GM21619 (cell line): ENCODE measurements around the gene FAM90A1.
"Not testable (repeated sequence)": the region's sequence is repeated elsewhere in the genome, so short reads cannot be mapped to it uniquely, and the experiment has no call there.

Source experiments
- ATAC-seq: cut with Tn5 transposase; IDR thresholded peaks from one replicate; pipeline ENCODE4 v1.9.1; 2021; ENCODE audit not compliant: unreplicated experiment

FAM90A1 gene

DNA sequence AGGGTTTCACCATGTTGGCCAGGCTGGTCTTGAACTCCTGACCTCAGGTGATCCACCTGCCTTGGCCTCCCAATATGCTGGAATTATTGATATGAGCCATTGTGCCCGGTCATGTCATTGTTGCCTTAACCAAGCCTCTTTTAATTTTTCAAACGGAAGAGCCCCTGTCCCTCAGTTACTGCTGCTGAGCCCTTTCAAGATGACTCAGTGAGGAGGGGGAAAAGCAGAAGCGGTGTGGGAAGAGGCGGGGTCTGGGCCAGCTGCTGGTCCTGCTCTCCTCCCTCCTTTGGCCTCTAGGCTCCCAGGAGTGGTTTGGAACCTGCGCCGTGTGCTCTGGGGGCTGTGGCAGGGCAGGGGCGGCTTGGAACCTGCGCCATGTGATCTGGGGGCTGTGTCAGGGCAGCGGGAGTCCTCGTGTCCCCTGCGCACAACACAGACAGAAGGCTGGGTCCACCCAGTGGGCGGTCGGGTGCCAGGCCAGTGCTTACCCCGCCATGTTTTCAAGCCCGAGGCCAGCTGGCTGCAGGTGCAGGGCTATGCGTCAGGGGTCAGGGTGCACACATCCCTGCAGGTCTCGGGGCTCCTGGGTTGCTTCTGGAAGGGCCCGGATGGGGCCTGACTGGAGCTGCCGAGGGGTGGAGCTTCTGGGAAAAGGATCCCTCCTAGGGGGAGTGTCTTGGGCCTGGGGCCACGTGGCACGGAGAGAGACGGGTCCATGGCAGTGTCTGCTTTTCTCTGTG, at the start of gene FAM90A1:
Gene FAM90A1 (minus strand): TSS at position 627 of the 740 bp plus-strand sequence. CDS start 2,786 bp downstream, outside the sequence.
- ATAC-seq: not testable (repeated sequence)

DNA sequence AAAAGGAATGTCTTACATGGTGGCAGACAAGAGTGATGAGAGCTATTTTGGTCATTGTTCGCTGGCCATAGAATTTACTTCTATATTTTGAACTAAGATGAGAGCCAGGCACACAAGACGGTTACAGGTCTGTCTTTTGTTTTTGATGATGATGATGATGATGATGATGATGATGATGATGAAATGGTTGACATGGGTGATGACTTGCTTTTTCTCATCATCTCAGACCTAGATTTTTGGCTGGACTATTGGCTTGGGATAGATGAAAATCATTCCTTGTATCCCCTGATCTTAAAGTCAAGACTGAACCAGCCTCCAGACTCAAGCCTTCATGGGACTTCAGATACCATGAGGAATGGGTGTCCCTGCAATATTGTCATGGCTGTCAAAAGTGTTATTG, 49.0 kb upstream of the FAM90A1 start:
- not testable (repeated sequence) for ATAC-seq

GRCh38 chr12:8266706-8267105, 39.3 kb upstream of the FAM90A1 start:
- not testable (repeated sequence) for ATAC-seq

GRCh38 chr12:8264236-8264635, 36.8 kb upstream of the FAM90A1 start:
- not testable (repeated sequence) for ATAC-seq

DNA sequence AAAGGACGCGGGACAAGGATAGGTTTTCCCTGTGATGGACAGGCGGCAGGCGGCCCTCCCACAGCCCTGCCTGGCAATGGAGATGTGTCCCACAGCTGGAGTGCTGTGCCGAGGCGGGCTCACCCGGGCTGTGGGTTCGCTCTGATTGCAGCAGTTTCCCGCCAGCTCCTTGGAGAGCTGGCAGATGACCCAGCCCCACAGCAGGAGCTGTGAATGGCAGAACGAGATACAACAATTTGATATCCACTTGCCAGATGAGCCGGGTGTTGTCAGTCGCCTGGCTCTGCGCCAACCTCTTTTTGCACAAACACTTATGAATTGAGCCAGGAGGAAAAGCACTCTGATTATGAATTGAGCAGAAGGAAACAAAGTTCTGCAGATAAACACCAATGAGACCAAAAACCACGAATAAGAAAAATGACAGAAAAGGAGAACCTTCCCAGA, 33.7 kb upstream of the FAM90A1 start:
- ATAC-seq: not testable (repeated sequence)

DNA sequence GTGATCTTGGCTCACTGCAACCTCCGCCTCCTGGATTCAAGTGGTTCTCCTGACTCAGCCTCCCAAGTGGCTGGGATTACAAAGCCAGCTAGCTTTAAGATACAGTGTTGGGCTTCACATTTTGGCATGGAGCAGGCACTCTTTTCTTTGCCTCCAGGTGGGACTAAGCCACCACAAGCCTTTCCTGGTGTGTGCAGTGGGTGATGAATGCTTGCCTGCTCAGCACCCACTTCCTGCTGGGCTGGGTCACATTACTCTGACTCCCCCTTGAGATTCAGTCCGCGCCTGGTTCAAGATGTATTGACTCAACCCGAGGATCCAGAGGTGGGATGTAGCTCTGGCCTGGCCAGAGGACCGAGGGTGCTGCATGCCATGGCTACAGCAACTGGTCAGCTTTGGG, 28.9 kb upstream of the FAM90A1 start:
- ATAC-seq: not testable (repeated sequence)

DNA sequence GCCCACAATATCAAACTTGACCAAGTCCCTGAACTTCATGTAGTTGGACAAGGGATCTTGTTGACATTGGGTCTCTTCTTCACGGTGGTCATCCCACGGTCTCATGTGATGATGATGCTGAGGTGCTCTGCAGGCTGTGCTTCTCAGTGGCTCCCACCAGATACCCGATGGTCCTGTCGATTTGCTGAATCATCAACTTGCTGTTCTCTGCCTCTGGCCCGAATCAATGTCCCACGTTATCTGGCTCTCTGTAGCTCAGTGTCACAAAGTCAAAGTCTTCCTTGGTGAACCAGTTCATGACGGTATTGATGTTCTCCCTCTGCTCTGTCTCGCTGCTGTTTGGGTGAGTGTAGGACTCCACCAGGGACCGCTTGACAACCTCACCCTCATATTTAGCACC, 27.3 kb upstream of the FAM90A1 start:
- ATAC-seq: not testable (repeated sequence)

- ATAC-seq: not testable (repeated sequence)
Measured at GRCh38 chr12:8252056-8252818, 24.8 kb upstream of the FAM90A1 start.

- not testable (repeated sequence) for ATAC-seq
Measured at GRCh38 chr12:8251616-8252015, 24.2 kb upstream of the FAM90A1 start.

- not testable (repeated sequence) for ATAC-seq
Measured at GRCh38 chr12:8246941-8247535, 19.6 kb upstream of the FAM90A1 start.

DNA sequence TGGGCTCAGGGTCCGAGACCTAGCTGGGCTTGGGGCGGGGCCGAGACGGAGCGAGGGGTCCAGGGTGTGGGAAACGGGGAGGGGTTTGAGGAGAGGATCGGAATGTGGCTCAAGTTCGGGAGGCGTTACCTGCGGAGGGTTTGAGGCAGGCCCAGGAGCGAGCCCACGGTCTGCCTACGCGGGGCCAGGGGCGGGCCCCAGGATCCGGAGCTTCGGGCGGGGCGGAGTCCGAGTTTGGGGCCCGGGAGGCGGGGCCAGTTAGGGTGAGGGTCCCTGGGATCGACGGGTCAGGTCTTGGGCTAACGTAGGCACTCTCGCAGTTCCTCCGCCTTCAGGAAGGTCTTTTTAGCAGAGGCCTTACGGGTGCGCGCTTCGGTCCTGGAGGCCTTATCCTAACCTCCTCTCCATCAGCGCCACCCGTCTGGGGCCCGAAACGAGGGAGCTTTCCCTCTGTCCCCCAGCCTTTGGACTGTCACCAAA, 16.3 kb upstream of the FAM90A1 start:
- ATAC-seq: not testable (repeated sequence)

DNA sequence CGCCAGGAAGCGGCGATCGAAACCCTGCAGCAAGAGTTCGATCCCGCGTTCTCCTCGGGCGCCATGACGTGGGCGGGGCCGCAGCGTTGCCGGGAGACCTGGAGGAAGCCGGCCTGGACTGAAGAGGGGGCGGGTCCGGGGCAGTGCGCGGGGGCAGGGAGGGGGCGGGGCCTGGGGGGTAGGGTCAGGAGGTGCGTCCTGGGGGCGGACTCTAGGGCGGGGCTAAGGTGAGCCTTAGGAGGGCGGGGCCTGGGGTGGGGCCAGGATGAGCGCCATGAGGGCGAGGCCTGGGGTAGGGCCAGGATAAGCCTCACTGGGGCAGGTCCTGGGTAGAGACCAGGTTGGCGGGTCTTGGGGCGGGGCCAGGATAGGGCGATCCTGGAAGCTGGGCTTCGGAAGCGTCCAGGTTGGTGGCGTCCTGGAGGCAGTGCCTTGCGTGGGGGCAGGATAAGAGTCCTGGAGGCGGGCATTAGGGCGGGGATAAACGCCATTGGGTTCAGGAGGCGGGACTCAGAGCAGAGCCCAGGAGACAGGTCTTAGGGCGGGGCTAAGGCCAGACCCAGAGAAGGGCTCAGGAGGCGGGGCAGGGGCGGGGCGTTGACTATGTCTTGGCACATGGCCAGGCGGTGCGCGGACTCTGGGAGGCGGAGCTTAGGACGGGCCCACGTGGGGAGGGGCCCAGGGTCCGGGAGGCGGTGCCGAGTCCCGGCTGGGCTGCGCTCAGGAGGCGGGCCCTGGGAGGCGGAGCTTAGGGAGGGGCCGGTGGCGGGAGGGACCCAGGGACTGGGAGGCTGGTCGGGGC, 15.7 kb upstream of the FAM90A1 start:
- ATAC-seq: peak; percentile 86

- ATAC-seq: not testable (repeated sequence)
Measured at GRCh38 chr12:8242622-8242879, 15.1 kb upstream of the FAM90A1 start.

- not testable (repeated sequence) for ATAC-seq
Measured at GRCh38 chr12:8241917-8242621, 14.7 kb upstream of the FAM90A1 start.

DNA sequence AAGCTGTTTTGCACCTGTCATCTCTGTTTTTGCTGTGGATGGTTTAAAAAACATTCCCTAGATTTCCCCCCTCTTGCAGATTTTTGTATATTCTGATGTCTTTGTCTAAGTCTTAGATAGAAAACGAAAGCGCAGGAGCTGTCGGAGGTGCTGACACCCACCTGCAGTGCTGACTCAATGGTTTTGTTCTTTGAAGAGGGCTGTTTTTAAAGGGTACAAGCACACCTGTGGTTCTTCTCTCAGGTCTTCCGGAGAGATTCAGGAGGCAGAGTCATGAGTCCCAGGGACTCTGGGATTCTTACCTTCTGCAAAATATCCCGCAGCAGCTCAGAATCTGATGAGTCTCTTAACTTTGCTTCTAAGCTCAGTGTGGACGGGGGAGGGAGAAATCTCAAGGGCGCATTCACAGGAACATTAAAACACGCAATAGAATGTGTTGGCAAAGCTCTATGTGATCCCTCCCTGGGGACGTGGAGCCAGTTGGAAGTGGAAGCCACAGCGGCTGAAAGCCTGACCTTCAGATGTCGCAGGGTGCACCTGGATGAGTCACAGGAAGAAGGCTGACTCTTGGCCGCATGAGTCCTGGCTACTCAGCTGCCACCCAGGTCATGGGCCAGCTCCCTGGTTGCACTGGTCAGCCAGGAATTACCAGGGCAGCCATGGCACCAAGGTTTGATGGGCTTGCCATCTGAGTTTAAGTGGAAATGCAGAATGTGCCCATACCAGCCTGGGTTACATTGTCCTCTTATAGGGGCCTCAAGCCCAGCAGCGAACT, 13.1 kb upstream of the FAM90A1 start:
- not testable (repeated sequence) for ATAC-seq

DNA sequence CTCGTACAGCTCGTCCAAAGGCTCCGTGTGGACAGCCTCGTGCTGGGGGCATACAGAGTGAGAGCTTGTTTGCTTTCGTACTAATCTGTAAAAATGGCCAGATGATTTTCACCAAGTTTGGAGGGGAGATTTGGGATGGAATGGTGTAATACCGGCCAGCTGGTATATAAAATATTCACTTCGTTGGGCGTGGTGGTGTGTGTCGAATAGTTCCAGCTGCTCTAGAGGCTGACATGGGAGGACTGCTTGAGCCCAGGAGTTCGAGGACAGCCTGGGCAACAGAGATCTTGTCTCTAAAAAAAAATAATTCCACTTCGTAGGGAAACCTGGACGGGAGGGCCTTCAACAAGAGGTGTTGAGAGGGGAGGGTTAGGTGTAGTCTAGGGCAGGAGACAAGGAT, 9.6 kb upstream of the FAM90A1 start:
- ATAC-seq: not testable (repeated sequence)

GRCh38 chr12:8235316-8236157, 8.1 kb upstream of the FAM90A1 start:
- not testable (repeated sequence) for ATAC-seq

DNA sequence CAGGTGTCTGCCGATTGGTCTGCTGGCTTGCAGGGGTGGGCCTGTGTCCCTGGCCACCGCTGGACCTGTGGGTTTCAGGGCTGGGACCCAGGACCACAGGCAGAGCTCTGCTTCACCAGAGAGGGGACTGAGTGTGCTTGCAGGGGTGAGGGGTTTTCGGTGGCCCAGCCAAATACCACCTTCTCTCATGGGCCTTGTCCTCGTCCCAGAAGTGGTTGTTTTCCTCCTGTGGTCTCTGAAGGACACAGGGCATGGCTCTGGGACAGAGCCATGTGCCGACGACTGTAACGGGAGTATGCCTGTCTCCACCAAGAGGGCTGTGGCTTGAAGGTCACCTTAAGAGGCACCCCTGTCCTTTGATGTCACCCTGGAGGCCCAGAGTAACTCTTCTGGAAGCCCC, 7.3 kb upstream of the FAM90A1 start:
- ATAC-seq: not testable (repeated sequence)
